GM12801 (cell line): Measurements from ENCODE around the gene SLC16A5.

Experiments
- CTCF ChIP-seq: IDR thresholded peaks from one replicate; pipeline ENCODE4 v1.5.1; 2011; ENCODE audit warnings: control low read depth; ENCODE audit not compliant: insufficient read length; ENCODE audit errors: extremely low read depth

Gene SLC16A5

GRCh38 chr17:75067856-75068255 lies 19.9 kb upstream of the SLC16A5 start:
- TF ChIP-seq CTCF = no peak

GRCh38 chr17:75068750-75069149 lies 19.0 kb upstream of the SLC16A5 start:
- TF ChIP-seq CTCF = no peak

GRCh38 chr17:75069783-75070182 lies 18.0 kb upstream of the SLC16A5 start:
- TF ChIP-seq CTCF = no peak

GRCh38 chr17:75073618-75074047 lies 14.1 kb upstream of the SLC16A5 start:
- TF ChIP-seq CTCF = no peak

GRCh38 chr17:75074532-75074931 lies 13.2 kb upstream of the SLC16A5 start:
- TF ChIP-seq CTCF = no peak

GRCh38 chr17:75075597-75076336 lies 12.0 kb upstream of the SLC16A5 start:
- no peak for TF ChIP-seq CTCF

- TF ChIP-seq CTCF = no peak
Measured at GRCh38 chr17:75077072-75077495, 10.7 kb upstream of the SLC16A5 start.
